Activated CD4-positive, alpha-beta T cell treated with anti-CD3 and anti-CD28 coated beads, Interleukin-2, Interleukin-4, amounts not matched to agents 100 ng/mL and 50 ng/mL, durations not matched to agents 16 hours and 8 hours (primary cell): ENCODE results near the gene GALNT17.
"Not testable (repeated sequence)": the region's sequence is repeated elsewhere in the genome, so short reads cannot be mapped to it uniquely, and the experiment has no call there.

ENCODE experiments used
- DNase-seq: peaks from one replicate; pipeline ENCODE4 v3.0.0-alpha.2; 2020; ENCODE audit warnings: low spot score

The GALNT17 gene

DNA sequence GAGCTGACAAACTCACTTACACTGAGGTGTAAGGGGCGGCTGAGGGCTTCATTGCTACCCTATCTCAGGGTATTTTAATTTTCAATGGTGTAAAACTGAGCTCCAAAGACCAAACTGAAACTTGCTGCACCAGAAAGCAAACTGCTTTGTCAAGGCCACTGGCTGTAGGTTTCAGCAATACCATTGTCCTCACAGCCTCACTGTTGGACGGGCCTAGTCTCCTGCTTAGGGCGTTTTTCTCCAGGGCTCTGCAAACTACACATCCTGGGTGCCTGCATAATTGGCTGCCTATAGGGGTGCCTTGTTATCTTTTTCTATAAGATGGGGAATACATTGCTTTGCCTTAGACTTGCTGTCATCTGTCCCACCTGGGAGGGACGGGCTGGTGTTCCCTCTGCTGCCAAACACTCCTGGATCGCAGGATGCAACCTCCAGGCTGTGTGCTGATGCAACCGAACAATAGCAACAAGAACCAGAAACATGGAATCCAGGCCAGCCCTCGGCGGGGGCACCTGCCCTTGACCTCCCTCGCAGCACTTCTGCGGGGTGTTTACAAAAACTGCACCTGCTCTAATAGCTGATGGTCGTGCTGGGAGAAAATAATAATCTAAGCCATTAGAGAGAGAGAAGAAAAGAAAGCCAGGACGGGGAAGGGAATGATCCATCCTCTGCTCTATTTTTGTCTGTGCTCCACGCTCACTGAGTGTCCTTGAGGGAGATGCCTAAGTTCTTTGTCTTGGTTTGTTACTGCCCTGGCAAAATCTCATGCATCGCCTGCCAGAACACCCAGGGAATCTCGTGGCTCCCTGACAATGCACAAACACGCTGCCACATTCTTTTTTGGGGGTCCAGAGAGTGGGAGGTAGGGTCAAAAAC lies 104.5 kb downstream of the GALNT17 start:
- no peak for DNase-seq

GRCh38 chr7:71237945-71238344 lies 106.0 kb downstream of the GALNT17 start:
- DNase-seq, result no peak

DNA sequence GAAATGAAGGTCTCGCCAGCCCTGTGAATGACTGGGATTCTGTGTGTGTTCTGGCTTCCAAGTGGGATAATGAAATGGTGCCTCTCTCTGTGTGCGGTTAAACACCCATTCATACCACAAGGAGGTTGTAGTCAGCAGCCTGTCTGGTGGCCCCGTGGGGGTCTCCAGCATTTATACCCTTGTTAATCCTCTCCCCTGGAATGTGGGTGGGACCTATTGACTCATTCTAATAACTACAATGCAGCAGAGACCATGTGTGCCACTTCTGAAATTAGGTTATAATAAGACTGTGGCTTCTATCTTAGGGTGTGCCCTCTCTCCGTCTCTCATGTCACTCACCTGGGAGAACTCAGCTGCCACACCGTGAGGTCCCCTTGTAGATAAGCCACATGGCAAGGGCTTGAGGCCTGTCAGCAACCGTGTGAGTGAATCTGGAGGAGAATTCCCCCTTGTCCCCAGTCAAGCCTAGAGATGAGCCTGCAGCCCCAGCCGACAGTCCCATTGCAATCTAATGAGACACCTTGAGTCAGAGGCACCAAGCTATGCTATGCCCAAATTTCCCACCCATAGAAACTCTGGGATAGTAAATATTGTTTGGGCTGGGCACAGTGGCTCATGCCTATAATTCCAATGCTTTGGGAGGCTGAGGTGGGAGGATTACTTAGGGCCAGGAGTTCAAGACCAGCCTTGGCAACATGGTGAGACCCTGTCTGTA lies 106.8 kb downstream of the GALNT17 start:
- DNase-seq, result no peak

- no peak for DNase-seq
These were observed 107.8 kb downstream of the GALNT17 start for GRCh38 chr7:71239586-71240268.

- no peak for DNase-seq
These were observed 111.9 kb downstream of the GALNT17 start for GRCh38 chr7:71243736-71244410.

GRCh38 chr7:71245038-71245437 lies 113.1 kb downstream of the GALNT17 start:
- no peak for DNase-seq

DNA sequence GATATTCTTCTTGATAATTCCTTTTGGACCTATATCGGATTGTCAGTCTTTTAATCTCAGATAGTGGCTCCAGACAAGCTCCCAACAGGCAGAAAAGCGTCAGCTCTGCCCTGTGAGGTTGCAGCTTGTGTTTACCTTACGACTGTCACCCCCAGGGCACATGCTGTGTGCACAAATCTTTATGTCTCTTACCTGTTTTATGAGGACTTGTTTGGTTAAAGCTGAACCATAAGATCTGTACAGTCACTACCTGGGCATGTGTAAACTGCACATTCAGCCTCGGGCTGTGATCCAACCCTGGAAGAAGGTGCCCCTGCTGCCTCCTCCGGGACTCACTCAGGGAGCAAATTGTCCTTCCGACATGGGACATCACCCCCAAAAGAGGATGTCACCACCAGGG lies 119.8 kb downstream of the GALNT17 start:
- no peak for DNase-seq

DNA sequence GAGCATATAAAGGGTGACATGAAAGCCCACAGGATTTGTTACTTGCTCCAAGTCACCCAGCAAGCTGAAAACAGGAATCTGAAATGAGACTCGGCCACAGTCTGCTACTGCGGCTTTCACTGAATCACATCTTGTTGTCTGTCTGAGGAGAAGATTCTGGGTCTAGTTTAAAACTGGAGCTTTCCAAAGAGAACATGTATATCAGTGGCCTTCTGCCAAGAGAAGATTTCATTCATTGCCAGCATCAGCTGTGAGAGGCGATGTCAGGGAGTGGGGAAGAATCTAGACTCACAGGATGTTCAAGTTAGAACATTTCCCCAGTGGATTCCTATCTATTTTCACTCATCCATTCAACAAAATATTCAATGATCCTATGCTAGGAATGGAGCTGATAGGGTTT lies 122.8 kb downstream of the GALNT17 start:
- no peak for DNase-seq

DNA sequence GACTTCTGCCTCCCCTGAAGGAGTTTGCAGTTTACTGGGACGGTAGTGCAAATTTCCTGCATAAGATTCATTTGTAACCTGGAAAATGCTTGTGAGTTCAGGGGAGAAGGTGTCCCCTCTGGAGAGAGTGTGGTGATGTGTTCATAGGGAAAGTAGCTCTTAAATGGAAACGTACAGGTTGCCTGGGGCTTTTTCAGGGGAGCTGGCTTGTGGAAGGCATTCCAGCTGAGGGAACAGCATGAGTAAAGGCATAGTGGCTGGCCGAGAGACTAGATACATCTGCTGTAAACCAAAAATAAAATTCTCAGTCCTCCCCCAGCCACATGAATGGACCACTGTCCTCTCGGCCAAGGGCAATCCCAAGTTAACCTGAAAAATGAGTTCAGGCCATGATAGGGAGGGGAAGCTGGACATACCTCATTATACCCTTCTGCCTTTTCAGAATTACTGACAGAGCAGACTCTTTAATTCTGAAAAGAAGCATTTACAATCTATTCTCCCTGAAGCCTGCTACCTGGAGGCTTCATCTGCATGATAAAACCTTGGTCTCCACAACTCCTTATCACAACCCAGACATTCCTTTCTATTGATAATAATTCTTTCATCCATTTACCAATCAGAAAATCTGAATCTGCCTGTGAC lies 123.7 kb downstream of the GALNT17 start:
- DNase-seq, result no peak

GRCh38 chr7:71261066-71261465 lies 129.1 kb downstream of the GALNT17 start:
- no peak for DNase-seq

GRCh38 chr7:71262834-71263233 lies 130.9 kb downstream of the GALNT17 start:
- not testable (repeated sequence) for DNase-seq

DNA sequence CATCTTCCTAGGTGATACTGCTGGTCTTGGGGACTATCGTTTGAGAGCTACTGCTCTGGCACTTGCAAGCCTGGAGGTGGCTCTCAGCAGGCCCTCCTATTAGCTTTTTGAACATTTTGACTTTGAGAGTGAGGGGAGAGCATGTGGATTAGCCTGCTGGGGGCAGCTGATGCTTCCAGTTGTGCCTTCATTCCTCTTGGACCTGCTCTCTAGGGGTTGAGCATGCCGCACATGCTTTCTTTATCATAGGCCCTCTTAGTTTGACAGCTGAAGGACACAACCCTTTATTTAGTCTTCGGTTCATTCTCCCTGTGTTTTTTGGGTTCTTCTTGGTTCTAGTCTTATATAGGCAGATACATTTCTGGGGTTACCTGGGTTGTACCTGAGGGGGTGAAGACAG lies 132.1 kb downstream of the GALNT17 start:
- no peak for DNase-seq

- no peak for DNase-seq
These were observed 135.0 kb downstream of the GALNT17 start for GRCh38 chr7:71266912-71267311.

DNA sequence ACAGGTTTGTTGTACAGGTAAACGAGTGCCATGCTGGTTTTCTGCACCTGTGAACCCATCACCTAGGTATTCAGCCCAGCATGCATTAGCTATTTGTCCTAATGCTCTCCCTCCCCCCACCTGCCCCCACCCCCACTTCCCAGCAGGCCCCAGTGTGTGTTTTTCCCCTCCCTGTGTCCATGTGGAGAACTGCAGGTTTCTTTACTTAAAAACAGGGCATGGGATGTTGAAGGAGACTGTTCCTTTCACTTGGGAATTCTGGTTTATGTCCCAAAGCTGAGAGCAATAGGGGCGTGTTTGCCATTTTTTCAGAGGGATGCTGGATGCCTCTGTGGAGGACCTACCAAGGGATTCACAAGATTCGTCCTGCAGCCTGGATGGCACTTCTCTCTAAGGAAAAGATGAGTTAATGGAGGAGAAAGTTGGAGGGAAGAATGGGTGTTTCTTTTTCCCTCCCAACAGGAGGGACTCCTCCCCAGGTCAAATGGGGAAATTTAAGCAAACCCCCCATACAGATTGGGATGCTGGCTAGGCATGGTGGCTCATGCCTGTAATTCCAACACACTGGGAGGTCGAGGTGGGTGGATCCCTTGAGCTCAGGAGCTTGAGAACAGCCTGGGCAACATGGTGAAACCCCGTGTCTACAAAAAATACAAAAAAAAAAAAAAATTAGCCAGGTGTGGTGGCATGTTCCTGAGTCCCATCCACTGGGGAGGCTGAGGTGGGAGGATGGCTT lies 136.0 kb downstream of the GALNT17 start:
- DNase-seq, result no peak

DNA sequence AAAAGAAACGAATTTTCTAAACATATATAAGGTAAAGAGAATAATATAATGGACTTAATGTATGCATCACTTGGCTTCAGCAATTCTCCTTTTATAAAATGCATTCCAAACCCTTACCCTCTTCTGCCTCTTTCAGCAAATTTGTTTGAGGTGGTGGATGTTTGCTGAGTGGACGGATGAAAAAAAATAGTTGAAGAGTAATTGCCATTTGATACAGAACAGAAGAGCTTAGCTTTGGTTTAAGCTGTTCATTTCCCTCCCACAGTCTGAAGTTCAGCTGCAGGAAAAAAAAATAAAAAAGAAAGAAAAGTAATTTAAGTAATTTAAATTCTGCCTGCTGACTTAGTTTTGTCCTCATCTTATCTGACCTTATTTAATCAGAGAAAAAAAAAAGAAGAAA lies 138.6 kb downstream of the GALNT17 start:
- no peak for DNase-seq

DNA sequence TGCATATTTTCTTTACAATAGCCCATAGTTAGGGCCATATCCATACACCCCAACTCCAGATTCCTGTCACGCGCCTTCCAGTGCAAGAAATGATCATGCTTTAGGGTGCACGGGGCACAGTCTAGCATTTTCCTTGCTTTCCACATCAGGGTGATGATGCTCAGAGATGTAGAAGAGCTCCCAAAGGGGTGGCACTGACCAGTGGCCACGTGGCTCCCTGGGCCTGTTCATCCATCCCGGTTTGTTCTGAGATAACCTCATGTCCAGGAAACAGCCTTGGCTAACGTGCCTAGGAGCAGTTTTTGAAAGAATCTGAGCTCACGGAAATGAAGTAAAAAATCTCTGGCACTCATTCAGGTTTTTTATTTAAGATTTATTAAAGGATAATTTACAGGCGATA lies 139.3 kb downstream of the GALNT17 start:
- DNase-seq, result no peak

GRCh38 chr7:71272509-71273490 lies 140.9 kb downstream of the GALNT17 start:
- no peak for DNase-seq

DNA sequence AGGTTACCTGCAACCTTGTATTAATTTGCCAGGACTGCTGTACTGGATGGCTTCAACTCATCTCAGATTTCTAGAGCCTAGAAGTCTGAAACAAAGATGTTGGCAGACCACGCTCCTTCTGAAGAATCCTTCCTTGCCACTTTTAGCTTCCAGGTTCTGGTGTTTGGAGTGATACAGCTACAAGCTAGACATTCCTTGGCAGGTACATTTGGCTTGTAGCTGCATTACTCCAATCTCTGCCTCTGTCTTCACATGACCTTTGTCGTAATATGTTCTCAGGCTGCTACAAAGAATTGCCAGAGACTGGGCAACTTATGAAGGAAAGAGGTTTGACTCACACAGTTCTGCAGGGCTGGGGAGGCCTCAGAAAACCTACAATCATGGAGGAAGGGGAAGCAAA lies 146.3 kb downstream of the GALNT17 start:
- no peak for DNase-seq

DNA sequence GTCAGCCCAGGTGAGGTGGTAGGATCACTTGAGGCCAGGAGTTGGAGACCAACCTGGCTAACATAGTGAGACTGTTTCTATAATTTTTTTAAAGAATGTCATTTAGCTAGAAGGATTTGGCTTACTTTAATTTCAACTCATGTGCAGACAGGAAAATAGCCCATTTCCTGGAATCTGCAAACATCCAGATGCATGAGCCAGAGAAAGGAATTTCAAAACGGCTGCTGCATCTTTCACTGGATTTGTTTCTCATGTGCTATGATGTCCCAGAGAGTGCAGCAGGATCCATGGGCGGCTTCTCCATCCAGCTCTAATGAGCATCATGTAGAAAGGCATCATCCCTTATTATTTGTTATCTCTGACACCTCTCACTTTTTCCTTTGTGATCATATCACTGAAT lies 149.3 kb downstream of the GALNT17 start:
- DNase-seq, result no peak

GRCh38 chr7:71283802-71284201 lies 151.9 kb downstream of the GALNT17 start:
- DNase-seq, result no peak
